Glutamatergic neuron (in vitro differentiated cells): ENCODE results near the gene MLXIP. TPM values are rescaled to one million over a fixed set of nuclear protein-coding genes. Genes with fewer than 3 reads are reported as not detected.

ENCODE experiments used
- DNase-seq: peaks from one replicate; pipeline ENCODE4 v3.0.0; 2022
- H3K27ac Mint-ChIP-seq: one replicate; pipeline ENCODE4 v1.8.0; 2020; ENCODE audit warnings: mild to moderate bottlenecking, mixed read lengths, inconsistent platforms; ENCODE audit not compliant: unreplicated experiment
- H3K27me3 Mint-ChIP-seq: one replicate; pipeline ENCODE4 v1.8.0; 2020; ENCODE audit warnings: mild to moderate bottlenecking, moderate library complexity, mixed read lengths, inconsistent platforms; ENCODE audit not compliant: unreplicated experiment
- H3K36me3 Mint-ChIP-seq: one replicate; pipeline ENCODE4 v1.8.0; 2020; ENCODE audit warnings: mild to moderate bottlenecking, mixed read lengths, inconsistent platforms; ENCODE audit not compliant: unreplicated experiment
- H3K4me1 Mint-ChIP-seq: one replicate; pipeline ENCODE4 v1.8.0; 2020; ENCODE audit warnings: mild to moderate bottlenecking, low read depth, mixed read lengths, inconsistent platforms; ENCODE audit not compliant: unreplicated experiment
- H3K4me3 Mint-ChIP-seq: one replicate; pipeline ENCODE4 v1.8.0; 2020; ENCODE audit warnings: mild to moderate bottlenecking, mixed read lengths, inconsistent platforms; ENCODE audit not compliant: unreplicated experiment
- H3K9me3 Mint-ChIP-seq: one replicate; pipeline ENCODE4 v1.8.0; 2020; ENCODE audit warnings: mild to moderate bottlenecking, moderate library complexity, mixed read lengths, inconsistent platforms; ENCODE audit not compliant: unreplicated experiment
- long read RNA-seq: library from polyadenylated mRNA; unstranded; transcript quantifications from one replicate; pipeline ENCODE4 v2.0.0, GENCODE V29; 2020; ENCODE audit not compliant: unreplicated experiment
- total RNA-seq: library from RNA; stranded (reverse); fragmentation: NEBNext Ultra II Directional; extraction: Animal tissue kit (Norgen Biotek cat#: 25700); gene quantifications from one replicate; pipeline ENCODE4 v1.2.1, GENCODE V29; 2021; ENCODE audit not compliant: unreplicated experiment
- TF ChIP-seq, protein P1 (sequence below): fragments of 200-600 bp; sonication (generic); IDR thresholded peaks from one replicate; pipeline ENCODE4 v1.5.0; 2021; ENCODE audit not compliant: partially characterized antibody, unreplicated experiment

The MLXIP gene, protein sequence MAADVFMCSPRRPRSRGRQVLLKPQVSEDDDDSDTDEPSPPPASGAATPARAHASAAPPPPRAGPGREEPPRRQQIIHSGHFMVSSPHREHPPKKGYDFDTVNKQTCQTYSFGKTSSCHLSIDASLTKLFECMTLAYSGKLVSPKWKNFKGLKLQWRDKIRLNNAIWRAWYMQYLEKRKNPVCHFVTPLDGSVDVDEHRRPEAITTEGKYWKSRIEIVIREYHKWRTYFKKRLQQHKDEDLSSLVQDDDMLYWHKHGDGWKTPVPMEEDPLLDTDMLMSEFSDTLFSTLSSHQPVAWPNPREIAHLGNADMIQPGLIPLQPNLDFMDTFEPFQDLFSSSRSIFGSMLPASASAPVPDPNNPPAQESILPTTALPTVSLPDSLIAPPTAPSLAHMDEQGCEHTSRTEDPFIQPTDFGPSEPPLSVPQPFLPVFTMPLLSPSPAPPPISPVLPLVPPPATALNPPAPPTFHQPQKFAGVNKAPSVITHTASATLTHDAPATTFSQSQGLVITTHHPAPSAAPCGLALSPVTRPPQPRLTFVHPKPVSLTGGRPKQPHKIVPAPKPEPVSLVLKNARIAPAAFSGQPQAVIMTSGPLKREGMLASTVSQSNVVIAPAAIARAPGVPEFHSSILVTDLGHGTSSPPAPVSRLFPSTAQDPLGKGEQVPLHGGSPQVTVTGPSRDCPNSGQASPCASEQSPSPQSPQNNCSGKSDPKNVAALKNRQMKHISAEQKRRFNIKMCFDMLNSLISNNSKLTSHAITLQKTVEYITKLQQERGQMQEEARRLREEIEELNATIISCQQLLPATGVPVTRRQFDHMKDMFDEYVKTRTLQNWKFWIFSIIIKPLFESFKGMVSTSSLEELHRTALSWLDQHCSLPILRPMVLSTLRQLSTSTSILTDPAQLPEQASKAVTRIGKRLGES
- 120 TPM for total RNA-seq
- long read RNA-seq, partial matches to known transcripts = 11 of 17 reads
- long read RNA-seq, other reads (novel, unspliced or antisense) = 6 of 17 reads

DNA sequence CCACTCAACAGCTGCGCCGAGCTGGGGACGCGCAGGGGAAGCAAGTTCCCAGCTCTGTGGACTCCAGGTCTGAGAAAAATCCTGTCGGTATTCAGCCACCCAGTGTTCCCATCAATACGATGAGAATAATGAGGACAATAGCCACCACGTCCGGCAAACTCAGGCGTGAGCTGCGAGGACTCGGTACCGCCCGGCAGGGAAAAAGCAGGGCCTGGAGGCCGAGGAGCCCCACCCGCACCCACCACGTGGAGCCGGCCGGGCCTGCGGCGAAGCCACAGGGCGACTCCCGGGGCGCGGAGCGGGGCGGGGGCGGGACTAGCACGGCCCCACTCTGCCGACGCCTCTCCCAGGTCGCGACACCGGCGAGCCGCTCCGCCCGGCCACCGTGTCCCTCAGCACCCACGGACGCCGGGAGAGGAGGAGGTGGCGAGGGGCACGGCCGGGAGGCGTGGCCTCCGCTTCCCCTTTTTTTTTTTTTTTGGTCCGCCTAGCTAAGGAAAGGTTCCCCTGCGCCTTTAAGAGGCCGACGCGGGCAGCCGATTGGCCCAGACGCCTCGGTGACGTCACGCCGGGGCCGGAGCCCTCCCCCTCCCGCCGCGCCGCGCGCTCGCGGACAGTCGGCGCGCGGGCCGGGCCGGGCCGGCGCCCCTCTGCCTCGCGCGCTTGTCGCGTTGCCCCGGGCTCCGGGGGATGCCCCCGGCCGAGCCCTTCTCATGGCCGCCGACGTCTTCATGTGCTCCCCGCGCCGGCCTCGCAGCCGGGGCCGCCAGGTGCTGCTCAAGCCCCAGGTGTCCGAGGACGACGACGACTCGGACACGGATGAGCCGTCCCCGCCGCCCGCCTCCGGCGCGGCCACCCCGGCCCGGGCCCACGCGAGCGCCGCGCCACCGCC is at the start of gene MLXIP:
TSS of gene MLXIP (plus strand) at position 616 of the 892 bp plus-strand sequence. CDS start at position 714, 98 bp downstream.
- H3K27me3 Mint-ChIP-seq = peaks cover 7% of the 10 kb centered on the region

DNA sequence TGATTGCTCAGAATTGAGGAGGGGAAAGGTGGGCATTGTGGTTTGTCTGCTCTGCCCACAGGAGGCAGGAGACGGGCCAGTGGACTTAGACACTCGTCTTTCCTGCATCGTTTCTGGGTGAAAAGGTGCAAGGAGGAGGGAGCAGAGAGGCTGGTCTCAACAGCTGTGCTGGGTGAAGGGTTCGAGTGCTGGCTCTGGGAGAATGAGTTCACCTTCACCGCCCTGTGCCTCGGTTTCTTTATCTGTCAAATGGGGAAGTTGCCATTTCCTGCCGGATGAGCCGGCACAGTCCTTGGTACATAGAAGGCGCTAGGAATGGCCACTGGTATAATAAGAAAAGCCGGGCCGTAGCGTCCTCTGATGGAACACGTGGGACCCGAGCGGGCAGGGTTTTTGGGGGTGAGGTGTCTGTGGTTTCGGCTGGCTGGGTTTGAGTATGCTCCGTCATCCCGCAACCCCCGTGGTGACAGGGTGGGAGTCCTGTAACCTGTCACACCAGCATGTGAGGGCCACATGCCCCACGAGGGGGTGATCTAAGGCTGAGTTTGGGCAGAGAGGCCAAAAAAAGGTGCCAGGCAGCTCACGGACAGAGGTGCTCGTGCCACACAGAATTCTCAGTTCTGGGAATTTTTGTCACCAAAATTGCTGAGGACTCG is 49.5 kb upstream of the MLXIP start:
- DNase-seq = no peak
- TF ChIP-seq, protein P1, sequence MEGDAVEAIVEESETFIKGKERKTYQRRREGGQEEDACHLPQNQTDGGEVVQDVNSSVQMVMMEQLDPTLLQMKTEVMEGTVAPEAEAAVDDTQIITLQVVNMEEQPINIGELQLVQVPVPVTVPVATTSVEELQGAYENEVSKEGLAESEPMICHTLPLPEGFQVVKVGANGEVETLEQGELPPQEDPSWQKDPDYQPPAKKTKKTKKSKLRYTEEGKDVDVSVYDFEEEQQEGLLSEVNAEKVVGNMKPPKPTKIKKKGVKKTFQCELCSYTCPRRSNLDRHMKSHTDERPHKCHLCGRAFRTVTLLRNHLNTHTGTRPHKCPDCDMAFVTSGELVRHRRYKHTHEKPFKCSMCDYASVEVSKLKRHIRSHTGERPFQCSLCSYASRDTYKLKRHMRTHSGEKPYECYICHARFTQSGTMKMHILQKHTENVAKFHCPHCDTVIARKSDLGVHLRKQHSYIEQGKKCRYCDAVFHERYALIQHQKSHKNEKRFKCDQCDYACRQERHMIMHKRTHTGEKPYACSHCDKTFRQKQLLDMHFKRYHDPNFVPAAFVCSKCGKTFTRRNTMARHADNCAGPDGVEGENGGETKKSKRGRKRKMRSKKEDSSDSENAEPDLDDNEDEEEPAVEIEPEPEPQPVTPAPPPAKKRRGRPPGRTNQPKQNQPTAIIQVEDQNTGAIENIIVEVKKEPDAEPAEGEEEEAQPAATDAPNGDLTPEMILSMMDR = no peak
- Mint-ChIP-seq H3K27me3 (peaks cover 12% of the 10 kb centered on the region), H3K4me3 (peak overlapping the region; percentile 52), H3K9me3 (peaks cover 15% of the 10 kb centered on the region), H3K27ac (peak overlapping the region; percentile 71), H3K4me1 (peaks cover 52% of the 10 kb centered on the region), H3K36me3 (no peaks in the 10 kb centered on the region)

More for the DNA sequence above, at the start of gene MLXIP:
- H3K9me3 Mint-ChIP-seq = peaks cover 9% of the 10 kb centered on the region
- H3K4me3 Mint-ChIP-seq = peak within 1 kb of the TSS; percentile 91
- no peaks in the 10 kb centered on the region for H3K36me3 Mint-ChIP-seq
- H3K27ac Mint-ChIP-seq = peak within 1 kb of the TSS; percentile 91
- peak; percentile 95 for DNase-seq
- peaks cover 18% of the 10 kb centered on the region for H3K4me1 Mint-ChIP-seq
- TF ChIP-seq, protein P1 = no peak

DNA sequence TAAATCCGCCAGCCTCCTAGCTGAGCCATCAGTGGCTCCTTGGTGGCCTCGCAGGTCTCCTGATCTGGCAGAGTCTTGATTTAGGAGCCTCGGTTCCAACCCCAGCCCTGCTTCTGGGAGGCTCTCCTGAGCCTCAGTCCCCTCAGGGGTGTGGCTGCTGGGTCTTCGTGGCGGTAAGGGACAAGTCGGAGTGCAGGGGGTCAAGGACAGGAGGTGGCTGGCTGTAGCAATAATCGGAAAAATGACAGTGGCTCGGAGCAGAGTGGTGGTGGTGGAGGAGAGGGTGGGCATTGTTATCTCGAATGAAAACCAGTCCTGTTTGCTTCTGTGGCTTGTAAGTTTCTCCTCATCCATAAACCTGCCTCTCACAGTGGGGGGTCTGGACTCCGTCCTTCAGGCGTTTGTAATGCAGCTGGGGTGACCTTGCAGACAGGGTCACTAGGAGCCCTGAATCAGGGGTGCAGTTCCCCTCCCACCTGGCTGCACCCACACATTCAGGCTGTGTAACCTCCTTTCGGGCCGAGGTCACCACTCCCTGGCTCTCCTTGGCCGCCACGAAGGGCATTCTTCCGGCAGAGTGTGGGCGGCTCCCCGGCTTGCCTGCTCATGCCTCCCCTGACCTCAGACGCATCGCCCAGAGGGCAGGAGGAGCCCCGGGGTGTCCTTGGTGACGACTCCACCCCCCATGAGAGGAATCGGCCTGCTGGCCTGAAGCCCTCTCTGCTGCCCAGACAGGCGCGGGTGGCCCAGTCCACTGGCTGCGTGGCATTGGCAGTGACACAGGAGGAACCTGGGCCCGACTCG is 48.7 kb upstream of the MLXIP start:
- TF ChIP-seq, protein P1 = no peak
- Mint-ChIP-seq H3K27me3 (peaks cover 8% of the 10 kb centered on the region), H3K4me3 (peak overlapping the region; percentile 38), H3K36me3 (no peaks in the 10 kb centered on the region), H3K27ac (peak overlapping the region; percentile 76), H3K9me3 (peaks cover 10% of the 10 kb centered on the region), H3K4me1 (peaks cover 56% of the 10 kb centered on the region)
- DNase-seq = no peak
